HEK293 (cell line): ENCODE measurements around the gene INTS2.

Experiments used
- CTCF ChIP-seq: fragments of 450-650 bp; formaldehyde crosslinking; IDR thresholded peaks from 2 replicates; pipeline ENCODE4 v1.5.1; 2016; ENCODE audit warnings: missing biosample characterization, missing genetic modification characterization
- FEZF1 ChIP-seq: fragments of 450-650 bp; formaldehyde crosslinking; IDR thresholded peaks from 2 replicates; pipeline ENCODE4 v1.5.1; 2016; ENCODE audit warnings: missing biosample characterization, missing genetic modification characterization
- GLIS1 ChIP-seq: fragments of 450-650 bp; formaldehyde crosslinking; IDR thresholded peaks from 2 replicates; pipeline ENCODE4 v1.5.1; 2016; ENCODE audit warnings: missing biosample characterization, missing genetic modification characterization
- HOXA7 ChIP-seq: sonication (generic); formaldehyde crosslinking; IDR thresholded peaks from 2 replicates; pipeline ENCODE4 v1.8.1; 2022; ENCODE audit warnings: missing genetic modification reagents, borderline replicate concordance
- KLF7 ChIP-seq: fragments of 450-650 bp; formaldehyde crosslinking; IDR thresholded peaks from 2 replicates; pipeline ENCODE4 v1.5.1; 2016; ENCODE audit warnings: missing biosample characterization, missing genetic modification characterization, borderline replicate concordance
- MZF1 ChIP-seq: fragments of 450-650 bp; formaldehyde crosslinking; IDR thresholded peaks from 2 replicates; pipeline ENCODE4 v1.5.1; 2017; ENCODE audit warnings: missing biosample characterization, missing genetic modification characterization, borderline replicate concordance
- PATZ1 ChIP-seq: fragments of 450-650 bp; formaldehyde crosslinking; IDR thresholded peaks from 2 replicates; pipeline ENCODE4 v1.5.1; 2016; ENCODE audit warnings: missing biosample characterization, missing genetic modification characterization
- SETDB1 ChIP-seq: IDR thresholded peaks from one replicate; pipeline ENCODE4 v1.6.1; 2017; ENCODE audit warnings: mild to moderate bottlenecking, low read length, moderate library complexity, mixed read lengths; ENCODE audit not compliant: insufficient read length
- TRIM28 ChIP-seq: IDR thresholded peaks from 2 replicates; pipeline ENCODE4 v1.6.1; 2011; ENCODE audit warnings: low read length, control low read depth, borderline replicate concordance
- ZBTB44 ChIP-seq: fragments of 450-650 bp; IDR thresholded peaks from 2 replicates; pipeline ENCODE4 v1.5.1; 2018; ENCODE audit warnings: missing biosample characterization, mild to moderate bottlenecking, missing genetic modification characterization
- ZBTB8A ChIP-seq: fragments of 450-650 bp; formaldehyde crosslinking; IDR thresholded peaks from 2 replicates; pipeline ENCODE4 v1.5.1; 2016; ENCODE audit warnings: missing biosample characterization, missing genetic modification characterization
- ZFP37 ChIP-seq: fragments of 450-650 bp; formaldehyde crosslinking; IDR thresholded peaks from 2 replicates; pipeline ENCODE4 v1.5.1; 2016; ENCODE audit warnings: missing biosample characterization, missing genetic modification characterization
- ZNF112 ChIP-seq: fragments of 450-650 bp; formaldehyde crosslinking; IDR thresholded peaks from 2 replicates; pipeline ENCODE4 v1.5.0; 2017; ENCODE audit warnings: missing biosample characterization, missing genetic modification characterization
- ZNF157 ChIP-seq: fragments of 450-650 bp; formaldehyde crosslinking; IDR thresholded peaks from 2 replicates; pipeline ENCODE4 v1.5.1; 2016; ENCODE audit warnings: missing biosample characterization, missing genetic modification characterization
- ZNF24 ChIP-seq: fragments of 450-650 bp; formaldehyde crosslinking; IDR thresholded peaks from 2 replicates; pipeline ENCODE4 v1.5.1; 2016; ENCODE audit warnings: missing biosample characterization, missing genetic modification characterization
- ZNF266 ChIP-seq: fragments of 450-650 bp; formaldehyde crosslinking; IDR thresholded peaks from 2 replicates; pipeline ENCODE4 v1.5.1; 2016; ENCODE audit warnings: missing biosample characterization, missing genetic modification characterization, low read depth
- ZNF362 ChIP-seq: fragments of 450-650 bp; formaldehyde crosslinking; IDR thresholded peaks from 2 replicates; pipeline ENCODE4 v1.5.1; 2016; ENCODE audit warnings: missing biosample characterization, missing genetic modification characterization
- ZNF366 ChIP-seq: fragments of 450-650 bp; formaldehyde crosslinking; conservative IDR thresholded peaks from 2 replicates; pipeline ENCODE4 v1.5.1; 2016; ENCODE audit warnings: missing biosample characterization, missing genetic modification characterization
- ZNF391 ChIP-seq: fragments of 450-650 bp; formaldehyde crosslinking; IDR thresholded peaks from 2 replicates; pipeline ENCODE4 v1.5.1; 2016; ENCODE audit warnings: low read depth, missing biosample characterization, missing genetic modification characterization, borderline replicate concordance
- ZNF423 ChIP-seq: fragments of 450-650 bp; formaldehyde crosslinking; IDR thresholded peaks from 2 replicates; pipeline ENCODE4 v1.5.1; 2016; ENCODE audit warnings: missing biosample characterization, missing genetic modification characterization
- ZNF449 ChIP-seq: fragments of 450-650 bp; formaldehyde crosslinking; IDR thresholded peaks from 2 replicates; pipeline ENCODE4 v1.5.1; 2017; ENCODE audit warnings: missing biosample characterization, mild to moderate bottlenecking, missing genetic modification characterization, moderate library complexity
- ZNF473 ChIP-seq: fragments of 450-650 bp; formaldehyde crosslinking; IDR thresholded peaks from 2 replicates; pipeline ENCODE4 v1.5.1; 2017; ENCODE audit warnings: missing biosample characterization, missing genetic modification characterization
- ZNF488 ChIP-seq: fragments of 450-650 bp; formaldehyde crosslinking; IDR thresholded peaks from 2 replicates; pipeline ENCODE4 v1.5.1; 2016; ENCODE audit warnings: missing biosample characterization, missing genetic modification characterization
- ZNF510 ChIP-seq: fragments of 450-650 bp; formaldehyde crosslinking; IDR thresholded peaks from 2 replicates; pipeline ENCODE4 v1.5.1; 2018; ENCODE audit warnings: mild to moderate bottlenecking, missing genetic modification characterization, missing biosample characterization; ENCODE audit not compliant: insufficient replicate concordance
- ZNF561 ChIP-seq: fragments of 450-650 bp; IDR thresholded peaks from 2 replicates; pipeline ENCODE4 v1.5.1; 2018; ENCODE audit warnings: missing biosample characterization, missing genetic modification characterization, borderline replicate concordance
- ZNF585B ChIP-seq: fragments of 450-650 bp; formaldehyde crosslinking; IDR thresholded peaks from 2 replicates; pipeline ENCODE4 v1.5.1; 2016; ENCODE audit warnings: missing biosample characterization, missing genetic modification characterization
- ZNF610 ChIP-seq: fragments of 450-650 bp; formaldehyde crosslinking; IDR thresholded peaks from 2 replicates; pipeline ENCODE4 v1.5.1; 2016; ENCODE audit warnings: missing biosample characterization, missing genetic modification characterization, borderline replicate concordance
- ZNF621 ChIP-seq: fragments of 450-650 bp; formaldehyde crosslinking; IDR thresholded peaks from 2 replicates; pipeline ENCODE4 v1.5.1; 2017; ENCODE audit warnings: missing biosample characterization, missing genetic modification characterization
- ZNF624 ChIP-seq: fragments of 450-650 bp; formaldehyde crosslinking; IDR thresholded peaks from 2 replicates; pipeline ENCODE4 v1.5.1; 2017; ENCODE audit warnings: missing biosample characterization, missing genetic modification characterization
- ZNF629 ChIP-seq: fragments of 450-650 bp; formaldehyde crosslinking; IDR thresholded peaks from 2 replicates; pipeline ENCODE4 v1.5.1; 2017; ENCODE audit warnings: missing biosample characterization, missing genetic modification characterization
- ZNF654 ChIP-seq: fragments of 450-650 bp; formaldehyde crosslinking; IDR thresholded peaks from 2 replicates; pipeline ENCODE4 v1.5.1; 2016; ENCODE audit warnings: low read depth, missing biosample characterization, missing genetic modification characterization
- ZNF791 ChIP-seq: fragments of 450-650 bp; formaldehyde crosslinking; IDR thresholded peaks from 2 replicates; pipeline ENCODE4 v1.5.1; 2016; ENCODE audit warnings: missing biosample characterization, missing genetic modification characterization

Gene INTS2

GRCh38 chr17:61862975-61863800 is 64.6 kb downstream of the INTS2 start, which contains the start of gene BRIP1 (continued):
- TF ChIP-seq ZNF449 (tag by site-specific recombination): no peak
- no peak for TF ChIP-seq ZNF488 (tag by site-specific recombination)
- no peak for TF ChIP-seq FEZF1
- no peak; the same call in none of the 2 replicates for TF ChIP-seq ZNF366 (tag by site-specific recombination)
- TF ChIP-seq ZNF473 (tag by site-specific recombination): no peak
- TF ChIP-seq ZBTB44: no peak
- peak; percentile 3; the same call in 1 of the 2 replicates for TF ChIP-seq ZNF391 (tag by site-specific recombination)
- no peak for TF ChIP-seq SETDB1
- TF ChIP-seq ZFP37 (tag by site-specific recombination): peak; percentile 80
- peak; percentile 89 for TF ChIP-seq PATZ1
- TF ChIP-seq ZNF791 (tag by site-specific recombination): no peak
- no peak for TF ChIP-seq ZNF112 (tag by site-specific recombination)
- TF ChIP-seq ZNF629 (tag by site-specific recombination): peak; percentile 40
- TF ChIP-seq ZNF654 (tag by site-specific recombination): no peak
- no peak for TF ChIP-seq KLF7 (tag by site-specific recombination)
- TF ChIP-seq MZF1 (tag by site-specific recombination): no peak
- no peak for TF ChIP-seq ZNF621 (tag by site-specific recombination)
- peak; percentile 70; the same call in 1 of the 2 replicates for TF ChIP-seq TRIM28
- 0 out of 2 replicates have a peak, but pooled peaks have one; percentile 48 for TF ChIP-seq ZNF423 (tag by site-specific recombination)
- TF ChIP-seq ZBTB8A (tag by site-specific recombination): peak; percentile 75
- no peak for TF ChIP-seq ZNF624
- TF ChIP-seq ZNF585B (tag by site-specific recombination): no peak
- TF ChIP-seq HOXA7 (CRISPR knock-in tag): no peak
- no peak; the same call in 1 of the 2 replicates for TF ChIP-seq CTCF (tag by site-specific recombination)
- no peak for TF ChIP-seq ZNF561
- TF ChIP-seq GLIS1 (tag by site-specific recombination): peak; percentile 86
- peak; percentile 99 for TF ChIP-seq ZNF362 (tag by site-specific recombination)
- no peak for TF ChIP-seq ZNF510 (tag by site-specific recombination)
- no peak for TF ChIP-seq ZNF266 (tag by site-specific recombination)
- TF ChIP-seq ZNF24 (tag by site-specific recombination): peak; percentile 54
- TF ChIP-seq ZNF610 (tag by site-specific recombination): no peak
- no peak for TF ChIP-seq ZNF157 (tag by site-specific recombination)
